Keratinocyte (primary cell): ENCODE measurements around the gene DSCAM. TPM values are rescaled to one million over a fixed set of nuclear protein-coding genes. Genes with fewer than 3 reads are reported as not detected.

Experiments
- DNase-seq: peaks from one replicate; pipeline ENCODE4 v3.0.0-alpha.2; 2011; ENCODE audit warnings: low read depth, missing footprints, low spot score
- FAIRE-seq: peaks from 2 replicates; lab custom pipeline; 2011; peaks lifted over from hg19 to GRCh38; lab: Jason Lieb, UNC
- H2AFZ ChIP-seq: 2 replicates; pipeline ENCODE4 v1.6.0; 2012; ENCODE audit warnings: low read length, control low read depth, inconsistent platforms; ENCODE audit not compliant: control insufficient read depth
- H3K27ac ChIP-seq: 2 replicates; pipeline ENCODE4 v1.5.1; 2011; ENCODE audit warnings: low read length; ENCODE audit not compliant: control insufficient read depth, insufficient read depth
- H3K27me3 ChIP-seq: 3 replicates; pipeline ENCODE4 v1.6.0; 2011; ENCODE audit warnings: low read length; ENCODE audit not compliant: control insufficient read depth, insufficient read depth; ENCODE audit errors: extremely low read depth
- H3K36me3 ChIP-seq, 2 experiments: 2 replicates in 1 of 2; 3 replicates in 1 of 2; pipeline ENCODE4 v1.5.1; 2011; ENCODE audit warnings: low read length in 2 of 2, mild to moderate bottlenecking in 1 of 2; ENCODE audit not compliant: control insufficient read depth in 2 of 2, insufficient read depth in 2 of 2; ENCODE audit errors: extremely low read depth in 1 of 2
- H3K4me1 ChIP-seq: 3 replicates; pipeline ENCODE4 v1.5.1; 2011; ENCODE audit warnings: low read length; ENCODE audit not compliant: control insufficient read depth, insufficient read depth; ENCODE audit errors: extremely low read depth
- H3K4me2 ChIP-seq: 3 replicates; pipeline ENCODE4 v1.6.0; 2011; ENCODE audit warnings: low read depth, low read length; ENCODE audit not compliant: control insufficient read depth, insufficient read depth; ENCODE audit errors: extremely low read depth
- H3K4me3 ChIP-seq, 3 experiments: fragments of 200-600 bp in 1 of 3; sonication (generic) in 1 of 3; 2 replicates in 2 of 3; 3 replicates in 1 of 3; pipeline ENCODE4 v1.5.1; 2011 to 2016; ENCODE audit warnings: low read length in 3 of 3, mild to moderate bottlenecking in 3 of 3, control low read depth in 2 of 3, inconsistent platforms in 1 of 3, low read depth in 1 of 3, mixed read lengths in 1 of 3, mixed run types in 1 of 3, moderate library complexity in 1 of 3; ENCODE audit not compliant: control insufficient read depth in 2 of 3, insufficient read depth in 2 of 3; ENCODE audit errors: extremely low read depth in 1 of 3
- H3K79me2 ChIP-seq: 2 replicates; pipeline ENCODE4 v1.6.0; 2012; ENCODE audit warnings: low read length; ENCODE audit not compliant: control insufficient read depth, insufficient read depth
- H3K9ac ChIP-seq: 3 replicates; pipeline ENCODE4 v1.6.0; 2011; ENCODE audit warnings: low read length; ENCODE audit not compliant: control insufficient read depth, insufficient read depth; ENCODE audit errors: extremely low read depth
- H3K9me1 ChIP-seq: 3 replicates; pipeline ENCODE4 v1.6.0; 2011; ENCODE audit warnings: low read length; ENCODE audit not compliant: control insufficient read depth, insufficient read depth; ENCODE audit errors: extremely low read depth
- H3K9me3 ChIP-seq: 2 replicates; pipeline ENCODE4 v1.5.1; 2012; ENCODE audit warnings: low read depth, low read length; ENCODE audit not compliant: control insufficient read depth
- H4K20me1 ChIP-seq: 3 replicates; pipeline ENCODE4 v1.6.0; 2011; ENCODE audit warnings: low read length; ENCODE audit not compliant: control insufficient read depth, insufficient read depth; ENCODE audit errors: extremely low read depth
- CTCF ChIP-seq, 3 experiments: IDR thresholded peaks in 1 of 3; conservative IDR thresholded peaks in 1 of 3; optimal IDR thresholded peaks in 1 of 3; 2 replicates in 2 of 3; 3 replicates in 1 of 3; pipeline versions ENCODE3 to v1.5.1; 2011; ENCODE audit warnings: low read length in 3 of 3, mild to moderate bottlenecking in 3 of 3, moderate library complexity in 2 of 3, control low read depth in 1 of 3, inconsistent platforms in 1 of 3; ENCODE audit not compliant: insufficient read depth in 2 of 3; ENCODE audit errors: extremely low read depth in 1 of 3
- EZH2 ChIP-seq: IDR thresholded peaks from one replicate; pipeline ENCODE4 v1.6.1; 2012; ENCODE audit warnings: inconsistent platforms, mild to moderate bottlenecking, low read length, moderate library complexity
- dilution Hi-C: fragments of 300-500 bp; cut with MboI; formaldehyde crosslinking; loops from one replicate; pipeline ENCODE4 v1.7.0; 2020; ENCODE audit warnings: low sequenced_read_pairs; ENCODE audit not compliant: extremely low pct_ligation_motif_present
- polyA plus RNA-seq, 5 experiments: library from polyadenylated mRNA; depleted of rRNA in 3 of 5; stranded (reverse) in 3 of 5; stranded (forward) in 1 of 5; unstranded in 1 of 5; fragments of >200 nt; gene quantifications; 1 replicate in 1 of 5; 2 replicates in 3 of 5; 3 replicates in 1 of 5; pipeline versions ENCODE4 v1.2.1 to v1.2.3, GENCODE V29; 2011 to 2012; ENCODE audit warnings: missing spikeins in 2 of 5, low read depth in 1 of 5, low replicate concordance in 1 of 5

The DSCAM gene
- polyA plus RNA-seq, 1 donor (not counting 4 experiments of a cell fraction or from before 2014, with no cell fraction given), result 2.1 TPM

- H3K9ac ChIP-seq, result no peak overlapping the region
- H3K4me3 ChIP-seq, result no peak overlapping the region
- no peak for DNase-seq
- TF ChIP-seq CTCF (optimal IDR thresholded peaks at IDR 0.05 in 1 of 3, IDR thresholded peaks at IDR 0.05 in 1 of 3, conservative IDR thresholded peaks at IDR 0.05 in 1 of 3; ENCODE audit: extremely low read depth in 1 of 3, insufficient read depth in 2 of 3, low read length in 3 of 3) (no peak), EZH2 (no peak)
- H3K27me3 ChIP-seq, result no peaks in the 10 kb centered on the region
- H3K9me3 ChIP-seq, result no peaks in the 10 kb centered on the region
- H3K27ac ChIP-seq, result no peak overlapping the region
- no peaks in the 10 kb centered on the region for H3K36me3 ChIP-seq
- H4K20me1 ChIP-seq, result no peaks in the 10 kb centered on the region
- no peaks in the 10 kb centered on the region for H3K9me1 ChIP-seq
- H3K79me2 ChIP-seq, result no peaks in the 10 kb centered on the region
- no peak overlapping the region for H2AFZ ChIP-seq
- no peaks in the 10 kb centered on the region for H3K4me1 ChIP-seq
- H3K4me2 ChIP-seq, result no peak overlapping the region
- dilution Hi-C loops, result no loop called here
- FAIRE-seq, result no peak
Observed at GRCh38 chr21:40187244-40187643, 659.7 kb downstream of the DSCAM start.

GRCh38 chr21:40186045-40186444 is 660.9 kb downstream of the DSCAM start:
- TF ChIP-seq EZH2 (no peak), CTCF (optimal IDR thresholded peaks at IDR 0.05 in 1 of 3, IDR thresholded peaks at IDR 0.05 in 1 of 3, conservative IDR thresholded peaks at IDR 0.05 in 1 of 3; ENCODE audit: extremely low read depth in 1 of 3, insufficient read depth in 2 of 3, low read length in 3 of 3) (no peak)
- Histone ChIP-seq H3K4me2 (no peak overlapping the region), H2AFZ (no peak overlapping the region), H4K20me1 (no peaks in the 10 kb centered on the region), H3K27ac (no peak overlapping the region), H3K9me3 (no peaks in the 10 kb centered on the region), H3K27me3 (no peaks in the 10 kb centered on the region), H3K9ac (no peak overlapping the region), H3K9me1 (no peaks in the 10 kb centered on the region), H3K36me3 (no peaks in the 10 kb centered on the region), H3K4me3 (no peak overlapping the region), H3K4me1 (no peaks in the 10 kb centered on the region), H3K79me2 (no peaks in the 10 kb centered on the region)
- FAIRE-seq (no peak), DNase-seq (no peak)
- dilution Hi-C loops, result no loop called here
